Endodermal cell (in vitro differentiated cells): ENCODE results near the gene CACHD1. TPM values are rescaled to one million over a fixed set of nuclear protein-coding genes. Genes with fewer than 3 reads are reported as not detected.
A peak's percentile ranks its signal among the peaks of the same experiment; 100 is the strongest.

Experiments
- DNase-seq: peaks from one replicate; pipeline ENCODE4 v3.0.0-alpha.2; 2017
- H3K27ac ChIP-seq: 2 replicates; pipeline ENCODE4 v1.5.1; 2013; ENCODE audit warnings: mild to moderate bottlenecking, low read depth, low read length, moderate library complexity
- H3K27me3 ChIP-seq: 2 replicates; pipeline ENCODE4 v1.6.1; 2013; ENCODE audit warnings: mild to moderate bottlenecking, low read length, moderate library complexity; ENCODE audit not compliant: insufficient read depth, control insufficient read depth, poor library complexity, severe bottlenecking
- H3K36me3 ChIP-seq: 2 replicates; pipeline ENCODE4 v1.7.0; 2013; ENCODE audit warnings: mild to moderate bottlenecking, low read length, moderate library complexity; ENCODE audit not compliant: control insufficient read depth, insufficient read depth
- H3K4me1 ChIP-seq: one replicate; pipeline ENCODE4 v1.7.0; 2013; ENCODE audit warnings: low read length; ENCODE audit not compliant: control insufficient read depth, insufficient read depth
- H3K4me3 ChIP-seq: 2 replicates; pipeline ENCODE4 v1.5.1; 2013; ENCODE audit warnings: mild to moderate bottlenecking, low read length, moderate library complexity
- H3K9ac ChIP-seq: 2 replicates; pipeline ENCODE4 v1.6.1; 2013; ENCODE audit warnings: mild to moderate bottlenecking, low read length, moderate library complexity; ENCODE audit not compliant: poor library complexity, severe bottlenecking; ENCODE audit errors: extremely low read depth
- H3K9me3 ChIP-seq: 2 replicates; pipeline ENCODE4 v1.6.1; 2013; ENCODE audit warnings: mild to moderate bottlenecking, low read length, moderate library complexity; ENCODE audit not compliant: control insufficient read depth
- H3K27ac Mint-ChIP-seq: 2 replicates; pipeline ENCODE4 v1.8.0; 2020; ENCODE audit warnings: mixed read lengths
- H3K27me3 Mint-ChIP-seq: 2 replicates; pipeline ENCODE4 v1.8.0; 2021; ENCODE audit warnings: mild to moderate bottlenecking, mixed read lengths; ENCODE audit not compliant: insufficient read depth
- H3K36me3 Mint-ChIP-seq: 2 replicates; pipeline ENCODE4 v1.8.0; 2020; ENCODE audit warnings: low read depth, mixed read lengths
- H3K4me1 Mint-ChIP-seq: 2 replicates; pipeline ENCODE4 v1.8.0; 2020; ENCODE audit warnings: mixed read lengths
- H3K4me3 Mint-ChIP-seq: 2 replicates; pipeline ENCODE4 v1.8.0; 2020; ENCODE audit warnings: mild to moderate bottlenecking, moderate library complexity, mixed read lengths
- H3K9me3 Mint-ChIP-seq: 2 replicates; pipeline ENCODE4 v1.8.0; 2020; ENCODE audit warnings: mild to moderate bottlenecking, mixed read lengths
- CTCF ChIP-seq: fragments of 200-600 bp; sonication (generic); conservative IDR thresholded peaks from 2 replicates; pipeline ENCODE4 v1.5.0; 2021; ENCODE audit warnings: antibody characterized with exemption, mild to moderate bottlenecking
- WGBS, 2 experiments: methylation state at CpG; one replicate each; pipeline versions ENCODE4 v1.1.5 to v1.1.7; 2013; ENCODE audit warnings: missing lambda C conversion rate in 2 of 2, mixed read lengths in 1 of 2; ENCODE audit not compliant: insufficient coverage in 1 of 2, insufficient read length in 1 of 2; 5-methylcytosine and 5-hydroxymethylcytosine counted together
- total RNA-seq, 2 donors: library from RNA; stranded (reverse); fragmentation: NEBNext Ultra II Directional in 1 of 2; extraction: Animal tissue kit (Norgen Biotek cat#: 25700) in 1 of 2; gene quantifications; 2 replicates in 1 of 2; 3 replicates in 1 of 2; pipeline ENCODE4 v1.2.1, GENCODE V29; 2021

The CACHD1 gene
- total RNA-seq, 2 donors from 2014 or later = 29.2 to 40.7 TPM

DNA sequence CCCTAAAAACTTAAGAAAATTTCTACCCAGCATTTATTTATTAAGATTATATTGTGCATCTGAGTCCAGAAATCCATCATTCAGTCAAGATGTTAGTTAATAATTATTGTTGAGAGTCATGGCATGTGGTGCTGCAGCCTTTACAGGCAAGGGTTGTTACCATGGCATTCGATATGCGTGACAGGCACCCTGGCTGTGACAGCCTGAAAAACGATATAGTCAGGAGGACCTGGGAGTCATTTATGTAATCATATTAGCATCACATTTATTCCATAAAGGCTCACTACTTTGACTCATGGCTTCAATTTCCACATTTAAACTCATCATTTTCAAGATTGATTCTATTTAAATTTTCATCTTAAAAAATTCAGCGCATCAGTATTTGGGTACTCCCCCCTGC, 68.0 kb downstream of the CACHD1 start:
- peaks cover 5% of the 10 kb centered on the region for H3K36me3 Mint-ChIP-seq
- WGBS, 2 experiments = 62 to 75% methylated on average over 3 to 4 of the region's 4 CpGs
- no peak for TF ChIP-seq CTCF
- Histone ChIP-seq H3K9ac (no peak overlapping the region), H3K4me3 (no peak overlapping the region), H3K9me3 (no peaks in the 10 kb centered on the region), H3K27me3 (no peaks in the 10 kb centered on the region), H3K4me1 (peaks cover 12% of the 10 kb centered on the region), H3K27ac (no peak overlapping the region), H3K36me3 (no peaks in the 10 kb centered on the region)
- peaks cover 6% of the 10 kb centered on the region for H3K9me3 Mint-ChIP-seq
- H3K4me1 Mint-ChIP-seq = peaks cover 55% of the 10 kb centered on the region
- no peak for DNase-seq
- H3K27ac Mint-ChIP-seq = no peak overlapping the region
- H3K27me3 Mint-ChIP-seq = no peaks in the 10 kb centered on the region
- H3K4me3 Mint-ChIP-seq = no peak overlapping the region

DNA sequence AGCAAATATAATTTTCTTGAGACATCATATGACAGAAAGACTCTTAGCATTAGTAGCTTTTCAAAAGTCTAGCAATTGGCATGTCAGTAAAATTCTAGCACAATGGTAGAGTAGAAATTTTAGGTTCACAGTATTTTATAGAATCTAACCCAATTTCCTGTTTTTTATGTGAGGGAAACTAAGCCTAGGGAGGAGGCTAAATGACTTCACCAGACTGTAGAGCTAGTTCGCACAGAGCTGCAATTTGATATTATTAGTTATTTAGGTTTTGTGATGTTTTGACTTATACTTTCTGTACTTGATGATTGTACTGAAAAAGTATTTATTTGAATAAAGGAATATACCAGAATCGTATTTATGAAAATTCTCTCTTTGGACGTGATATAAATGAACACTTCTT, 68.5 kb downstream of the CACHD1 start:
- Mint-ChIP-seq H3K9me3 (peaks cover 6% of the 10 kb centered on the region), H3K27ac (no peak overlapping the region), H3K4me1 (peaks cover 55% of the 10 kb centered on the region), H3K27me3 (no peaks in the 10 kb centered on the region), H3K4me3 (no peak overlapping the region), H3K36me3 (peaks cover 5% of the 10 kb centered on the region)
- Histone ChIP-seq H3K4me3 (no peak overlapping the region), H3K27ac (no peak overlapping the region), H3K9me3 (no peaks in the 10 kb centered on the region), H3K4me1 (peaks cover 12% of the 10 kb centered on the region), H3K27me3 (no peaks in the 10 kb centered on the region), H3K36me3 (no peaks in the 10 kb centered on the region), H3K9ac (no peak overlapping the region)
- WGBS, 2 experiments = 94 to 100% methylated on average over 1 to 3 of the region's 3 CpGs
- TF ChIP-seq CTCF = no peak
- no peak for DNase-seq

- Mint-ChIP-seq H3K9me3 (peaks cover 3% of the 10 kb centered on the region), H3K27me3 (no peaks in the 10 kb centered on the region), H3K4me1 (peaks cover 60% of the 10 kb centered on the region), H3K4me3 (no peak overlapping the region), H3K36me3 (peaks cover 4% of the 10 kb centered on the region), H3K27ac (no peak overlapping the region)
- Histone ChIP-seq H3K9ac (no peak overlapping the region), H3K36me3 (no peaks in the 10 kb centered on the region), H3K9me3 (no peaks in the 10 kb centered on the region), H3K4me3 (no peak overlapping the region), H3K4me1 (peaks cover 12% of the 10 kb centered on the region), H3K27ac (peak overlapping the region; percentile 81), H3K27me3 (no peaks in the 10 kb centered on the region)
- TF ChIP-seq CTCF = no peak
- 80% methylated on average over 2 to 3 of the region's 3 CpGs for WGBS, 2 experiments
- DNase-seq = no peak
Observed at GRCh38 chr1:64539289-64539688, 69.4 kb downstream of the CACHD1 start.
